GM12878 (cell line): ENCODE results near the gene MBD5.

Source experiments
- CREB1 ChIP-seq: IDR thresholded peaks from 2 replicates; pipeline ENCODE4 v1.6.1; 2012; ENCODE audit warnings: low read depth, mild to moderate bottlenecking, inconsistent platforms
- CTCF ChIP-seq, 3 experiments: IDR thresholded peaks in 2 of 3; conservative IDR thresholded peaks in 1 of 3; 2 replicates each; pipeline ENCODE4 v1.5.1; 2011; ENCODE audit warnings: low read depth in 3 of 3, low read length in 3 of 3, mild to moderate bottlenecking in 3 of 3, control low read depth in 2 of 3, moderate library complexity in 2 of 3, inconsistent platforms in 1 of 3, mixed read lengths in 1 of 3; ENCODE audit not compliant: control insufficient read depth in 2 of 3, insufficient read depth in 1 of 3; ENCODE audit errors: extremely low read depth in 1 of 3
- IKZF1 ChIP-seq: fragments of 450-650 bp; conservative IDR thresholded peaks from 2 replicates; pipeline ENCODE4 v1.6.1; 2017; ENCODE audit warnings: antibody characterized with exemption, mild to moderate bottlenecking
- JUND ChIP-seq: IDR thresholded peaks from 2 replicates; pipeline ENCODE4 v1.6.1; 2012; ENCODE audit warnings: low read depth, mild to moderate bottlenecking, low read length, improper control_type of control experiment, moderate library complexity
- MYC ChIP-seq: IDR thresholded peaks from 2 replicates; pipeline ENCODE4 v1.6.1; 2011; ENCODE audit warnings: mild to moderate bottlenecking, low read length, moderate library complexity, inconsistent platforms; ENCODE audit not compliant: insufficient read depth, insufficient replicate concordance, insufficient read length, severe bottlenecking
- PKNOX1 ChIP-seq: fragments of 450-650 bp; IDR thresholded peaks from 2 replicates; pipeline ENCODE4 v1.6.1; 2016; ENCODE audit warnings: mild to moderate bottlenecking
- POLR2A ChIP-seq: IDR thresholded peaks from 2 replicates; pipeline ENCODE4 v1.6.1; 2011; ENCODE audit warnings: low read depth, mild to moderate bottlenecking, low read length
- POLR2AphosphoS5 ChIP-seq: IDR thresholded peaks from 2 replicates; pipeline ENCODE4 v1.6.1; 2011; ENCODE audit warnings: mild to moderate bottlenecking, low read length, inconsistent platforms
- SMAD1 ChIP-seq: fragments of 450-650 bp; IDR thresholded peaks from 2 replicates; pipeline ENCODE4 v1.6.1; 2018; ENCODE audit warnings: mild to moderate bottlenecking, low read depth; ENCODE audit not compliant: partially characterized antibody
- SMARCA5 ChIP-seq: fragments of 450-650 bp; IDR thresholded peaks from 2 replicates; pipeline ENCODE4 v1.6.1; 2017; ENCODE audit warnings: mild to moderate bottlenecking

GRCh38 chr2:148303161-148303560 is 282.3 kb downstream of the MBD5 start:
- TF ChIP-seq CTCF (IDR thresholded peaks at IDR 0.05 in 2 of 3, conservative IDR thresholded peaks at IDR 0.05 in 1 of 3; ENCODE audit: control insufficient read depth in 2 of 3, extremely low read depth in 1 of 3, insufficient read depth in 1 of 3, low read depth in 3 of 3, low read length in 3 of 3): no peak
- no peak for TF ChIP-seq IKZF1
- TF ChIP-seq POLR2A: no peak
- TF ChIP-seq SMARCA5: no peak
- no peak for TF ChIP-seq PKNOX1
- no peak for TF ChIP-seq CREB1
- TF ChIP-seq SMAD1: no peak
- TF ChIP-seq JUND: no peak
- TF ChIP-seq MYC: no peak
- no peak for TF ChIP-seq POLR2AphosphoS5
